H9 (cell line): ENCODE measurements around the gene MSI2. TPM values are rescaled to one million over a fixed set of nuclear protein-coding genes. Genes with fewer than 3 reads are reported as not detected.

Experiments
- DNase-seq: peaks from one replicate; pipeline ENCODE4 v3.0.0-alpha.2; 2017
- H2AFZ ChIP-seq: one replicate; pipeline ENCODE4 v1.6.1; 2013; ENCODE audit warnings: mild to moderate bottlenecking, low read length, control low read depth, moderate library complexity
- H2AK5ac ChIP-seq: 2 replicates; pipeline ENCODE4 v1.6.1; 2013; ENCODE audit warnings: low read length, control low read depth, mixed read lengths; ENCODE audit not compliant: insufficient read length
- H2BK120ac ChIP-seq: one replicate; pipeline ENCODE4 v1.6.1; 2013; ENCODE audit warnings: low read depth, mild to moderate bottlenecking, low read length, control low read depth, inconsistent platforms; ENCODE audit not compliant: poor library complexity, severe bottlenecking
- H2BK12ac ChIP-seq: 2 replicates; pipeline ENCODE4 v1.6.1; 2013; ENCODE audit warnings: low read length, control low read depth, mixed read lengths, low read depth; ENCODE audit not compliant: insufficient read length
- H2BK15ac ChIP-seq: 2 replicates; pipeline ENCODE4 v1.6.1; 2013; ENCODE audit warnings: low read depth, low read length, control low read depth
- H2BK20ac ChIP-seq: one replicate; pipeline ENCODE4 v1.6.1; 2013; ENCODE audit warnings: low read depth, mild to moderate bottlenecking, low read length, control low read depth, inconsistent platforms; ENCODE audit not compliant: poor library complexity, severe bottlenecking
- H2BK5ac ChIP-seq: 2 replicates; pipeline ENCODE4 v1.6.1; 2013; ENCODE audit warnings: low read length, control low read depth, mixed read lengths; ENCODE audit not compliant: insufficient read length
- H3K14ac ChIP-seq: 2 replicates; pipeline ENCODE4 v1.6.1; 2013; ENCODE audit warnings: low read length, control low read depth; ENCODE audit not compliant: insufficient read depth
- H3K18ac ChIP-seq: 2 replicates; pipeline ENCODE4 v1.6.1; 2013; ENCODE audit warnings: low read depth, mild to moderate bottlenecking, mixed read lengths, low read length, control low read depth; ENCODE audit not compliant: insufficient read length
- H3K23ac ChIP-seq: 2 replicates; pipeline ENCODE4 v1.6.1; 2013; ENCODE audit warnings: low read length, control low read depth, mixed read lengths, low read depth; ENCODE audit not compliant: insufficient read length
- H3K23me2 ChIP-seq: 2 replicates; pipeline ENCODE4 v1.6.1; 2013; ENCODE audit warnings: low read depth, mild to moderate bottlenecking, mixed read lengths, low read length, control low read depth; ENCODE audit not compliant: insufficient read length, poor library complexity, severe bottlenecking
- H3K27ac ChIP-seq: 2 replicates; pipeline ENCODE4 v1.5.1; 2013; ENCODE audit warnings: low read length, control low read depth, mixed read lengths, low read depth; ENCODE audit not compliant: insufficient read length
- H3K27me3 ChIP-seq: 2 replicates; pipeline ENCODE4 v1.6.1; 2013; ENCODE audit warnings: low read length, control low read depth, inconsistent platforms; ENCODE audit not compliant: insufficient read depth
- H3K4ac ChIP-seq: 2 replicates; pipeline ENCODE4 v1.6.1; 2013; ENCODE audit warnings: low read depth, mild to moderate bottlenecking, control low read depth, inconsistent platforms, low read length, moderate library complexity
- H3K4me1 ChIP-seq: 2 replicates; pipeline ENCODE4 v1.6.1; 2013; ENCODE audit warnings: low read length, control low read depth, inconsistent platforms; ENCODE audit not compliant: insufficient read depth
- H3K4me2 ChIP-seq: 2 replicates; pipeline ENCODE4 v1.6.1; 2013; ENCODE audit warnings: low read length, control low read depth, mixed read lengths; ENCODE audit not compliant: insufficient read length, insufficient read depth
- H3K56ac ChIP-seq: 2 replicates; pipeline ENCODE4 v1.6.1; 2013; ENCODE audit warnings: low read depth, mild to moderate bottlenecking, mixed read lengths, low read length, control low read depth; ENCODE audit not compliant: insufficient read length
- H3K79me1 ChIP-seq: 2 replicates; pipeline ENCODE4 v1.6.1; 2013; ENCODE audit warnings: low read depth, mild to moderate bottlenecking, moderate library complexity, low read length, control low read depth, inconsistent platforms; ENCODE audit not compliant: insufficient read depth, poor library complexity, severe bottlenecking
- H3K79me2 ChIP-seq: 2 replicates; pipeline ENCODE4 v1.6.1; 2013; ENCODE audit warnings: low read length, control low read depth, inconsistent platforms; ENCODE audit not compliant: insufficient read depth
- H3K9ac ChIP-seq: 2 replicates; pipeline ENCODE4 v1.6.1; 2013; ENCODE audit warnings: low read length, control low read depth, mixed read lengths; ENCODE audit not compliant: insufficient read length; ENCODE audit errors: extremely low read depth
- H3K9me3 ChIP-seq: one replicate; pipeline ENCODE4 v1.6.1; 2013; ENCODE audit warnings: low read depth, low read length, inconsistent platforms; ENCODE audit not compliant: control insufficient read depth
- H3T11ph ChIP-seq: one replicate; pipeline ENCODE4 v1.6.1; 2013; ENCODE audit warnings: mild to moderate bottlenecking, low read length, control low read depth, inconsistent platforms
- H4K20me1 ChIP-seq: one replicate; pipeline ENCODE4 v1.6.1; 2013; ENCODE audit not compliant: control insufficient read depth, insufficient read length, insufficient read depth
- H4K5ac ChIP-seq: 2 replicates; pipeline ENCODE4 v1.6.1; 2013; ENCODE audit warnings: low read depth, mild to moderate bottlenecking, mixed read lengths, low read length, control low read depth; ENCODE audit not compliant: insufficient read length
- H4K8ac ChIP-seq: replicated peaks from 2 replicates; pipeline ENCODE4 v1.6.1; 2013; ENCODE audit warnings: low read length, control low read depth, mixed read lengths, low read depth; ENCODE audit not compliant: insufficient read length
- H4K91ac ChIP-seq: 2 replicates; pipeline ENCODE4 v1.6.1; 2013; ENCODE audit warnings: low read depth, mild to moderate bottlenecking, moderate library complexity, mixed read lengths, low read length, control low read depth; ENCODE audit not compliant: insufficient read length
- H3K27ac Mint-ChIP-seq, 3 experiments: 2 replicates in 2 of 3; 3 replicates in 1 of 3; pipeline ENCODE4 v1.8.0; 2020 to 2021; ENCODE audit warnings: mixed read lengths in 3 of 3, mild to moderate bottlenecking in 1 of 3, moderate library complexity in 1 of 3
- H3K27me3 Mint-ChIP-seq: 2 replicates; pipeline ENCODE4 v1.8.0; 2021; ENCODE audit warnings: low read depth, mild to moderate bottlenecking, moderate library complexity, mixed read lengths
- H3K36me3 Mint-ChIP-seq, 3 experiments: 2 replicates in 2 of 3; 3 replicates in 1 of 3; pipeline ENCODE4 v1.8.0; 2020 to 2021; ENCODE audit warnings: low read depth in 3 of 3, mixed read lengths in 3 of 3; ENCODE audit not compliant: insufficient read depth in 1 of 3
- H3K4me1 Mint-ChIP-seq, 2 experiments: 2 replicates each; pipeline ENCODE4 v1.8.0; 2020; ENCODE audit warnings: mixed read lengths in 2 of 2
- H3K4me3 Mint-ChIP-seq, 2 experiments: 2 replicates in 1 of 2; 3 replicates in 1 of 2; pipeline ENCODE4 v1.8.0; 2020 to 2021; ENCODE audit warnings: mild to moderate bottlenecking in 2 of 2, mixed read lengths in 2 of 2, moderate library complexity in 1 of 2
- H3K9me3 Mint-ChIP-seq, 2 experiments: 2 replicates in 1 of 2; 3 replicates in 1 of 2; pipeline ENCODE4 v1.8.0; 2020; ENCODE audit warnings: mild to moderate bottlenecking in 2 of 2, mixed read lengths in 2 of 2, moderate library complexity in 1 of 2
- WGBS: extraction: QIAGEN DNeasy Blood & Tissue Kit; methylation state at CpG from one replicate; pipeline ENCODE4 v1.1.7; 2013; ENCODE audit warnings: missing lambda C conversion rate, low lambda C conversion rate, mixed read lengths; ENCODE audit not compliant: insufficient read length; ENCODE audit errors: extremely low coverage; 5-methylcytosine and 5-hydroxymethylcytosine counted together
- total RNA-seq: library from RNA; stranded (reverse); gene quantifications from 2 replicates; pipeline ENCODE4 v1.2.1, GENCODE V29; 2021
- TF ChIP-seq, protein P1 (sequence below): fragments of 200-600 bp; sonication (generic); conservative IDR thresholded peaks from 3 replicates; pipeline ENCODE4 v1.8.0; 2021; ENCODE audit warnings: antibody characterized with exemption, mild to moderate bottlenecking

Gene MSI2
- total RNA-seq, 1 experiment from 2014 or later, result 98.5 TPM

DNA sequence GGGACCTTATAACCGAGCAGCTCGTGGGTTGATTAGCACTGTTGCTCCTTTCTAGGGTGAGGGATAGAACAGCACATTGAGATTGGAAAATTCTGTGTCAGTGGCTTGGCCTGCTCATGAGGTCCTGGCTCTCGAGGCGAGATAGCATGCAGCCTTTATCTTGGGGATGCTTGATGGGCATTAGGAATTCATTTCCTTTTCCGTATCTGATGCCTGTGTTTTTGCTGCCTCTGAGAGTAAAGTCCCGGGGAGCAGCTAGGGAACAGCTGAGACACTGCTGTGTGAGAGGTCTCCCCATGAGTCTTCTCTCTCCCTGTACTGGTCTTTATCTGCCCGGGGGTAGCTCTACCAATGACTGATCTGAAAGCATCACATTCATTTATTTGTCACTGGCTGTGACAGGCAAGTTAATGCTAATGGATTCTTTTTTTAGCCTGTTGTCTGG is 14.5 kb downstream of the MSI2 start:
- H3K79me1 ChIP-seq, result no peaks in the 10 kb centered on the region
- H3K27ac ChIP-seq, result no peak overlapping the region
- H3K4me1 ChIP-seq, result 0 out of 2 replicates have a peak, but pooled peaks cover 2% of the 10 kb centered on the region
- H2AFZ ChIP-seq, result no peak overlapping the region
- H3K27ac Mint-ChIP-seq, result peak overlapping the region in 1 of 3 experiments; percentile 38; a peak in 3 of 7 replicates
- no peak overlapping the region for H3K4me2 ChIP-seq
- H3K36me3 Mint-ChIP-seq, result peaks cover 35 to 66% (median 57%) of the 10 kb centered on the region in 3 experiments
- H2BK120ac ChIP-seq, result no peak overlapping the region
- H2BK15ac ChIP-seq, result no peak overlapping the region
- H4K5ac ChIP-seq, result no peak overlapping the region
- H3K27me3 Mint-ChIP-seq, result no peaks in the 10 kb centered on the region
- no peaks in the 10 kb centered on the region for H3K27me3 ChIP-seq
- no peaks in the 10 kb centered on the region for H3K79me2 ChIP-seq
- WGBS, result no CpG with 5 or more reads among the region's 7 CpGs
- peaks cover 3% of the 10 kb centered on the region for H4K20me1 ChIP-seq
- H2AK5ac ChIP-seq, result no peak overlapping the region
- no peak overlapping the region for H3K14ac ChIP-seq
- H3K4me1 Mint-ChIP-seq, result peaks cover 19 to 37% of the 10 kb centered on the region in 2 experiments
- TF ChIP-seq, protein P1, sequence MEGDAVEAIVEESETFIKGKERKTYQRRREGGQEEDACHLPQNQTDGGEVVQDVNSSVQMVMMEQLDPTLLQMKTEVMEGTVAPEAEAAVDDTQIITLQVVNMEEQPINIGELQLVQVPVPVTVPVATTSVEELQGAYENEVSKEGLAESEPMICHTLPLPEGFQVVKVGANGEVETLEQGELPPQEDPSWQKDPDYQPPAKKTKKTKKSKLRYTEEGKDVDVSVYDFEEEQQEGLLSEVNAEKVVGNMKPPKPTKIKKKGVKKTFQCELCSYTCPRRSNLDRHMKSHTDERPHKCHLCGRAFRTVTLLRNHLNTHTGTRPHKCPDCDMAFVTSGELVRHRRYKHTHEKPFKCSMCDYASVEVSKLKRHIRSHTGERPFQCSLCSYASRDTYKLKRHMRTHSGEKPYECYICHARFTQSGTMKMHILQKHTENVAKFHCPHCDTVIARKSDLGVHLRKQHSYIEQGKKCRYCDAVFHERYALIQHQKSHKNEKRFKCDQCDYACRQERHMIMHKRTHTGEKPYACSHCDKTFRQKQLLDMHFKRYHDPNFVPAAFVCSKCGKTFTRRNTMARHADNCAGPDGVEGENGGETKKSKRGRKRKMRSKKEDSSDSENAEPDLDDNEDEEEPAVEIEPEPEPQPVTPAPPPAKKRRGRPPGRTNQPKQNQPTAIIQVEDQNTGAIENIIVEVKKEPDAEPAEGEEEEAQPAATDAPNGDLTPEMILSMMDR, result no peak
- no peak overlapping the region for H2BK20ac ChIP-seq
- H3K23me2 ChIP-seq, result no peaks in the 10 kb centered on the region
- no peak overlapping the region for H3K18ac ChIP-seq
- H3K23ac ChIP-seq, result no peak overlapping the region
- H3K56ac ChIP-seq, result no peak overlapping the region
- no peak overlapping the region for H3K4ac ChIP-seq
- peak; percentile 27 for DNase-seq
- no peak overlapping the region for H4K8ac ChIP-seq
- no peak overlapping the region for H3K9ac ChIP-seq
- no peaks in the 10 kb centered on the region for H3K9me3 ChIP-seq
- H3K9me3 Mint-ChIP-seq, result no peaks in the 10 kb centered on the region
- no peak overlapping the region for H3K4me3 Mint-ChIP-seq
- no peak overlapping the region for H3T11ph ChIP-seq
- no peak overlapping the region for H2BK5ac ChIP-seq
- H2BK12ac ChIP-seq, result no peak overlapping the region
- no peak overlapping the region for H4K91ac ChIP-seq
